Endothelial cell of umbilical vein (primary cell): ENCODE measurements around the gene ABHD11. TPM values are rescaled to one million over a fixed set of nuclear protein-coding genes. Genes with fewer than 3 reads are reported as not detected.

ENCODE experiments used
- BruUV-seq: library from RNA; stranded (reverse); fragments of 400-500 nt; replicated peaks from 2 replicates; lab custom pipeline; 2021; lab: Mats Ljungman, UMichigan
- CTCF ChIA-PET: fragments of 300-600, 350-600 bp; sonication (Branson Sonifier 250); formaldehyde crosslinking; loops from one replicate; lab custom pipeline; 2021; ENCODE audit warnings: antibody characterized with exemption, inconsistent platforms; lab: Charles Lee
- POLR2A ChIA-PET: fragments of 300-600, 350-600 bp; sonication (Branson Sonifier 250); formaldehyde crosslinking; loops from one replicate; lab custom pipeline; 2021; ENCODE audit warnings: antibody characterized with exemption, inconsistent platforms; lab: Charles Lee
- DNase-seq: peaks from one replicate; pipeline ENCODE4 v3.0.0-alpha.2; 2011; ENCODE audit warnings: low read depth, low spot score
- FAIRE-seq: peaks from 2 replicates; lab custom pipeline; 2011; peaks lifted over from hg19 to GRCh38; lab: Jason Lieb, UNC
- H2AFZ ChIP-seq: 2 replicates; pipeline ENCODE4 v1.6.0; 2012; ENCODE audit warnings: low read depth, low read length, control low read depth, inconsistent platforms
- H3K27ac ChIP-seq: 2 replicates; pipeline ENCODE4 v1.5.1; 2011; ENCODE audit warnings: low read depth, mild to moderate bottlenecking, control low read depth, low read length, moderate library complexity; ENCODE audit not compliant: insufficient read depth
- H3K27me3 ChIP-seq, 2 experiments: 2 replicates each; pipeline versions ENCODE4 v1.6.0 to v1.6.1; 2011; ENCODE audit warnings: low read length in 2 of 2, mixed read lengths in 1 of 2; ENCODE audit not compliant: control insufficient read depth in 2 of 2, insufficient read depth in 2 of 2
- H3K36me3 ChIP-seq, 2 experiments: 2 replicates in 1 of 2; 3 replicates in 1 of 2; pipeline ENCODE4 v1.5.1; 2011; ENCODE audit warnings: low read length in 2 of 2, mild to moderate bottlenecking in 1 of 2, moderate library complexity in 1 of 2; ENCODE audit not compliant: control insufficient read depth in 2 of 2, insufficient read depth in 2 of 2; ENCODE audit errors: extremely low read depth in 1 of 2
- H3K4me1 ChIP-seq: 3 replicates; pipeline ENCODE4 v1.5.1; 2011; ENCODE audit warnings: mild to moderate bottlenecking, low read length; ENCODE audit not compliant: control insufficient read depth, insufficient read depth; ENCODE audit errors: extremely low read depth
- H3K4me2 ChIP-seq: 2 replicates; pipeline ENCODE4 v1.6.1; 2011; ENCODE audit warnings: low read length, control low read depth, mixed read lengths; ENCODE audit not compliant: insufficient read depth
- H3K4me3 ChIP-seq, 3 experiments: fragments of 200-600 bp in 1 of 3; sonication (generic), shearing (Covaris generic) in 1 of 3; replicated peaks in 1 of 3; 2 replicates each; pipeline ENCODE4 v1.5.1; 2011 to 2016; ENCODE audit warnings: control low read depth in 3 of 3, low read length in 3 of 3, mild to moderate bottlenecking in 2 of 3, inconsistent platforms in 1 of 3, low read depth in 1 of 3, moderate library complexity in 1 of 3; ENCODE audit not compliant: insufficient read depth in 1 of 3
- H3K79me2 ChIP-seq: 2 replicates; pipeline ENCODE4 v1.6.0; 2012; ENCODE audit warnings: low read length, inconsistent platforms; ENCODE audit not compliant: control insufficient read depth, insufficient read depth
- H3K9ac ChIP-seq: replicated peaks from 2 replicates; pipeline ENCODE3; 2011; ENCODE audit warnings: low read length, control low read depth; ENCODE audit not compliant: insufficient read depth; ENCODE audit errors: extremely low read depth
- H3K9me1 ChIP-seq: replicated peaks from 3 replicates; pipeline ENCODE4 v1.6.0; 2011; ENCODE audit warnings: mild to moderate bottlenecking, low read length; ENCODE audit not compliant: control insufficient read depth, insufficient read depth; ENCODE audit errors: extremely low read depth
- H3K9me3 ChIP-seq: replicated peaks from 2 replicates; pipeline ENCODE4 v1.5.1; 2012; ENCODE audit warnings: low read length, inconsistent platforms; ENCODE audit not compliant: control insufficient read depth, insufficient read depth
- H4K20me1 ChIP-seq: replicated peaks from 2 replicates; pipeline ENCODE3; 2011; ENCODE audit warnings: mild to moderate bottlenecking, low read length; ENCODE audit not compliant: control insufficient read depth, insufficient read depth; ENCODE audit errors: extremely low read depth
- EZH2 ChIP-seq: IDR thresholded peaks from 2 replicates; pipeline ENCODE4 v1.6.1; 2012; ENCODE audit warnings: borderline replicate concordance, low read depth, mild to moderate bottlenecking, moderate library complexity, low read length, inconsistent platforms; ENCODE audit not compliant: severe bottlenecking
- FOS ChIP-seq: IDR thresholded peaks from 2 replicates; pipeline ENCODE4 v1.6.1; 2011; ENCODE audit warnings: mild to moderate bottlenecking, low read length, moderate library complexity, borderline replicate concordance; ENCODE audit not compliant: insufficient read depth
- GATA2 ChIP-seq: IDR thresholded peaks from 2 replicates; pipeline ENCODE4 v1.7.0; 2011; ENCODE audit warnings: low read depth, mild to moderate bottlenecking, moderate library complexity, mixed read lengths, low read length; ENCODE audit not compliant: insufficient read length, insufficient read depth
- JUN ChIP-seq: IDR thresholded peaks from 2 replicates; pipeline ENCODE4 v1.6.1; 2011; ENCODE audit warnings: borderline replicate concordance, low read depth; ENCODE audit not compliant: insufficient read length, insufficient read depth
- MAX ChIP-seq: IDR thresholded peaks from 2 replicates; pipeline ENCODE4 v1.6.1; 2011; ENCODE audit not compliant: insufficient read depth, insufficient read length
- MYC ChIP-seq: IDR thresholded peaks from one replicate; pipeline ENCODE4 v1.6.1; 2011; ENCODE audit warnings: mild to moderate bottlenecking, low read depth, low read length
- POLR2A ChIP-seq: IDR thresholded peaks from 2 replicates; pipeline ENCODE4 v1.6.1; 2012; ENCODE audit warnings: low read depth, mild to moderate bottlenecking, control low read depth, low read length
- POLR2AphosphoS5 ChIP-seq: IDR thresholded peaks from 2 replicates; pipeline ENCODE4 v1.6.1; 2012; ENCODE audit warnings: low read depth, mild to moderate bottlenecking, control low read depth, low read length, moderate library complexity; ENCODE audit not compliant: insufficient read depth
- dilution Hi-C: fragments of 300-500 bp; cut with MboI; formaldehyde crosslinking; loops from one replicate; pipeline ENCODE4 v1.15.0; 2019; ENCODE audit warnings: low sequenced_read_pairs; ENCODE audit not compliant: extremely low pct_ligation_motif_present
- intact Hi-C: fragments of 100-400 bp; cut with micrococcal nuclease; formaldehyde crosslinking; loops from one replicate; pipeline ENCODE4 v1.10.0; 2022
- polyA plus RNA-seq, 4 experiments: library from polyadenylated mRNA; depleted of rRNA in 3 of 4; stranded (reverse) in 3 of 4; unstranded in 1 of 4; fragments of >200 nt; gene quantifications; 2 replicates each; pipeline versions ENCODE4 v1.2.1 to v1.2.3, GENCODE V29; 2011 to 2012; ENCODE audit warnings: missing spikeins in 1 of 4
- total RNA-seq: library from RNA; stranded (reverse); gene quantifications from 2 replicates; pipeline ENCODE4 v1.2.3, GENCODE V29; 2021
- TF ChIP-seq, protein P1 (sequence below), 2 donors: IDR thresholded peaks; 1 replicate in 1 of 2; 2 replicates in 1 of 2; pipeline ENCODE4 v1.5.1; 2011; ENCODE audit warnings: low read length in 2 of 2, mild to moderate bottlenecking in 2 of 2, moderate library complexity in 2 of 2, control low read depth in 1 of 2, inconsistent platforms in 1 of 2, low read depth in 1 of 2; ENCODE audit not compliant: insufficient read depth in 1 of 2; ENCODE audit errors: extremely low read depth in 1 of 2

ABHD11 gene
- total and polyA plus RNA-seq, 2 donors (not counting 3 experiments of a cell fraction or from before 2014, with no cell fraction given): 13.3 to 18.4 TPM

DNA sequence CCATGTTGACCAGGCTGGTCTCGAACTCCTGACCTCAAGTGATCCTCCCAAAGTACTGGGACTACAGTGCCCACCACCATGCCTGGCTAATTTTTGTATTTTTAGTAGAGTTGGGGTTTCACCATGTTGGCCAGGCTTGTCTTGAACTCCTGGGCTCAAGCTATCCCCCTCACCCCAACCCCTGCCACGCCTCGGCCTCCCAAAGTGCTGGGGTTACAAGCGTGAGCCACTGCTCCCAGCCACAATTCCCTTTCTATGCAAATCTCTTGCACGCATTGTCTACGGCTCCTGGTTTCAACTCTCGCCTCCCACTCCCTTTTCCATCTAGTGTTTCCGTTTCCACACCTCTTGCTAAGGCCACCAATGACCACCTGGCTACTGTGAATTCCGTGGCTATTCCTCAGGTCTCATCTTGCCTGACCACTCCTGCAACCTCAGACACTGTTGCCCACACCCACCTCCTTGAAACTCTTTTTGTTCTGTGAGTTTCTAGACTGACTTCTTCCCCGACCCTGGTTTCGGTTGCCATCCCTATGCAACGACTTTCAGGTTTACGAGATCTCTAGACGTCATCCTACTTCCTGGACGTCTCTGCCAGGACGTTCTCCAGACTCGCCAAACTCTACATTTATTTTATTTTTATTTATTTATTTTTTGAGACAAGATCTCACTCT lies 28.1 kb upstream of the ABHD11 start:
- no peak for DNase-seq
- H3K4me2 ChIP-seq: no peak overlapping the region
- TF ChIP-seq POLR2AphosphoS5 (no peak), MAX (no peak), FOS (no peak), JUN (no peak), MYC (no peak)
- no peaks in the 10 kb centered on the region for H3K9me1 ChIP-seq
- no peak for FAIRE-seq
- POLR2A ChIA-PET: no interaction called here
- peaks cover 5% of the 10 kb centered on the region in 2 experiments for H3K27me3 ChIP-seq
- BruUV-seq: no TSS peak
- CTCF ChIA-PET: no interaction called here
- dilution Hi-C loops (no loop called here), intact Hi-C loops (no loop called here)
- no peak overlapping the region for H3K27ac ChIP-seq
- no peaks in the 10 kb centered on the region for H3K9me3 ChIP-seq
- H3K9ac ChIP-seq: no peak overlapping the region
- no peak overlapping the region for H2AFZ ChIP-seq
- no peaks in the 10 kb centered on the region for H4K20me1 ChIP-seq
- H3K79me2 ChIP-seq: no peaks in the 10 kb centered on the region
- no peaks in the 10 kb centered on the region for H3K4me1 ChIP-seq
- H3K36me3 ChIP-seq: no peaks in the 10 kb centered on the region
- no peak overlapping the region for H3K4me3 ChIP-seq

DNA sequence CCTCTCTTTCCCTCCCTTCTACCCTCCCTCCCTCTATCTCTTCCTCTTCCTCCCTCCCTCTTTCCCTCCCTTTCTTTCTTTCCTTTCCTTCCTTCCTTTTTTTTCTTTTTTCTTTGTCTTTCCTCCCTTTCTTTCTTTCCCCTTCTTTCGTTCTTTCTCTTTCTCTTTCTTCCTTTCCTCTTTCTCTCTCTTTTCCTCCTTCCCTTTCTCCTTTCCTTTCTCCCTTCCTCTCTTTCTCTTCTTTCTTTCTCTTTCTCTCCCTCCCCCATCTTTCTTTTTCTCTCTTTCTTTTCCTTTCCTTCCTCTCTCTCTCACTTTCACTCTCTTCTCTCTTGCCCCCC lies 24.0 kb upstream of the ABHD11 start:
- dilution Hi-C loops: no loop called here
- no peak for TF ChIP-seq MYC
- no peak for TF ChIP-seq MAX
- TF ChIP-seq FOS: no peak
- TF ChIP-seq, protein P1, sequence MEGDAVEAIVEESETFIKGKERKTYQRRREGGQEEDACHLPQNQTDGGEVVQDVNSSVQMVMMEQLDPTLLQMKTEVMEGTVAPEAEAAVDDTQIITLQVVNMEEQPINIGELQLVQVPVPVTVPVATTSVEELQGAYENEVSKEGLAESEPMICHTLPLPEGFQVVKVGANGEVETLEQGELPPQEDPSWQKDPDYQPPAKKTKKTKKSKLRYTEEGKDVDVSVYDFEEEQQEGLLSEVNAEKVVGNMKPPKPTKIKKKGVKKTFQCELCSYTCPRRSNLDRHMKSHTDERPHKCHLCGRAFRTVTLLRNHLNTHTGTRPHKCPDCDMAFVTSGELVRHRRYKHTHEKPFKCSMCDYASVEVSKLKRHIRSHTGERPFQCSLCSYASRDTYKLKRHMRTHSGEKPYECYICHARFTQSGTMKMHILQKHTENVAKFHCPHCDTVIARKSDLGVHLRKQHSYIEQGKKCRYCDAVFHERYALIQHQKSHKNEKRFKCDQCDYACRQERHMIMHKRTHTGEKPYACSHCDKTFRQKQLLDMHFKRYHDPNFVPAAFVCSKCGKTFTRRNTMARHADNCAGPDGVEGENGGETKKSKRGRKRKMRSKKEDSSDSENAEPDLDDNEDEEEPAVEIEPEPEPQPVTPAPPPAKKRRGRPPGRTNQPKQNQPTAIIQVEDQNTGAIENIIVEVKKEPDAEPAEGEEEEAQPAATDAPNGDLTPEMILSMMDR (IDR thresholded peaks at IDR 0.05; ENCODE audit: extremely low read depth in 1 of 2, insufficient read depth in 1 of 2, low read depth in 1 of 2, low read length in 2 of 2): no peak
- no peak for TF ChIP-seq EZH2
- no peak for TF ChIP-seq POLR2A
- TF ChIP-seq POLR2AphosphoS5: no peak
- no peak for TF ChIP-seq GATA2
- no peak for TF ChIP-seq JUN
- no peak for FAIRE-seq

More for the DNA sequence above, 24.0 kb upstream of the ABHD11 start:
- H3K36me3 ChIP-seq: no peaks in the 10 kb centered on the region
- no peaks in the 10 kb centered on the region for H3K79me2 ChIP-seq
- H3K4me1 ChIP-seq: no peaks in the 10 kb centered on the region
- BruUV-seq: no TSS peak
- H4K20me1 ChIP-seq: no peaks in the 10 kb centered on the region
- no peak overlapping the region for H3K4me2 ChIP-seq
- no peak overlapping the region for H2AFZ ChIP-seq
- H3K9me1 ChIP-seq: no peaks in the 10 kb centered on the region
- H3K9me3 ChIP-seq: no peaks in the 10 kb centered on the region
- POLR2A ChIA-PET: no interaction called here
- DNase-seq: no peak
- H3K27me3 ChIP-seq: peaks cover 0 to under 1% of the 10 kb centered on the region in 2 experiments
- no peak overlapping the region for H3K27ac ChIP-seq
- no peak overlapping the region for H3K9ac ChIP-seq
- CTCF ChIA-PET: no interaction called here
- no peak overlapping the region for H3K4me3 ChIP-seq
- intact Hi-C loops: no loop called here
